Measurements from ENCODE around the gene NUAK1. TPM values are rescaled to one million over a fixed set of nuclear protein-coding genes. Genes with fewer than 3 reads are reported as not detected.

Gene NUAK1
- total and polyA plus RNA-seq, 7 donors: 1.8 to 12.1 (median 5.8) TPM

- Histone ChIP-seq H3K27me3 (no peaks in the 10 kb centered on the region), H3K36me3 (no peaks in the 10 kb centered on the region), H3K4me1 (peaks cover 0 to 39% (median 33%) of the 10 kb centered on the region in 4 donors), H3K27ac (no peak overlapping the region), H3K9me3 (no peaks in the 10 kb centered on the region), H3K4me3 (no peak overlapping the region)
- TF ChIP-seq EP300 (IDR thresholded peaks at IDR 0.05) (no peak), POLR2AphosphoS5 (IDR thresholded peaks at IDR 0.05) (no peak), POLR2A (IDR thresholded peaks at IDR 0.05) (no peak), CTCF (IDR thresholded peaks at IDR 0.05) (no peak)
- intact Hi-C loops (cut with DNase I): no loop called here
- whole genome bisulfite sequencing, 2 donors: 50 to 72% methylated on average over 4 of the region's 4 CpGs
- no peak for DNase-seq
These were observed 32.6 kb downstream of the NUAK1 start for GRCh38 chr12:106106061-106106566.

- Histone ChIP-seq H3K4me1 (peaks cover 0 to 13% (median 6%) of the 10 kb centered on the region in 4 donors), H3K27ac (no peak overlapping the region), H3K4me3 (no peak overlapping the region), H3K36me3 (no peaks in the 10 kb centered on the region), H3K9me3 (no peaks in the 10 kb centered on the region), H3K27me3 (no peaks in the 10 kb centered on the region)
- no peak for DNase-seq
- WGBS, 2 donors: 90 to 93% methylated on average over 5 of the region's 5 CpGs
- intact Hi-C loops (cut with DNase I): no loop called here
- TF ChIP-seq CTCF (IDR thresholded peaks at IDR 0.05) (no peak), EP300 (IDR thresholded peaks at IDR 0.05) (no peak), POLR2A (IDR thresholded peaks at IDR 0.05) (no peak), POLR2AphosphoS5 (IDR thresholded peaks at IDR 0.05) (no peak)
These were observed 37.0 kb downstream of the NUAK1 start for GRCh38 chr12:106101803-106102202.

- intact Hi-C loops (cut with DNase I): no loop called here
- Histone ChIP-seq H3K4me3 (no peak overlapping the region), H3K36me3 (no peaks in the 10 kb centered on the region), H3K27ac (no peak overlapping the region), H3K9me3 (no peaks in the 10 kb centered on the region), H3K4me1 (peaks cover 0 to 3% (median 0%) of the 10 kb centered on the region in 4 donors), H3K27me3 (no peaks in the 10 kb centered on the region)
- TF ChIP-seq POLR2AphosphoS5 (IDR thresholded peaks at IDR 0.05) (no peak), EP300 (IDR thresholded peaks at IDR 0.05) (no peak), CTCF (IDR thresholded peaks at IDR 0.05) (no peak), POLR2A (IDR thresholded peaks at IDR 0.05) (no peak)
- WGBS, 2 donors: 64 to 72% methylated on average over 6 of the region's 6 CpGs
- no peak for DNase-seq
These were observed 40.0 kb downstream of the NUAK1 start for GRCh38 chr12:106098691-106099200.

GRCh38 chr12:106097011-106097410 lies 41.7 kb downstream of the NUAK1 start:
- TF ChIP-seq EP300 (IDR thresholded peaks at IDR 0.05) (no peak), CTCF (IDR thresholded peaks at IDR 0.05) (no peak), POLR2A (IDR thresholded peaks at IDR 0.05) (no peak), POLR2AphosphoS5 (IDR thresholded peaks at IDR 0.05) (no peak)
- intact Hi-C loops (cut with DNase I): no loop called here
- no peak for DNase-seq
- 53 to 77% methylated on average over 2 of the region's 2 CpGs for WGBS, 2 donors
- peak overlapping the region in 1 of 4 donors; percentile 20 for H3K27ac ChIP-seq
- H3K4me3 ChIP-seq: no peak overlapping the region
- no peaks in the 10 kb centered on the region for H3K27me3 ChIP-seq
- H3K4me1 ChIP-seq: peaks cover 0 to 3% (median under 1%) of the 10 kb centered on the region in 4 donors
- H3K9me3 ChIP-seq: no peaks in the 10 kb centered on the region
- no peaks in the 10 kb centered on the region for H3K36me3 ChIP-seq

- intact Hi-C loops (cut with DNase I): no loop called here
These were observed 42.4 kb downstream of the NUAK1 start for GRCh38 chr12:106096376-106096775.

More at GRCh38 chr12:106096376-106096775, 42.4 kb downstream of the NUAK1 start:
- no peak for TF ChIP-seq POLR2A (IDR thresholded peaks at IDR 0.05)
- no peak for TF ChIP-seq EP300 (IDR thresholded peaks at IDR 0.05)
- TF ChIP-seq POLR2AphosphoS5 (IDR thresholded peaks at IDR 0.05): peak in 1 of 4 donors; percentile 31
- TF ChIP-seq CTCF (IDR thresholded peaks at IDR 0.05): no peak
- Histone ChIP-seq H3K4me1 (peaks cover 0 to 7% (median 4%) of the 10 kb centered on the region in 4 donors), H3K36me3 (no peaks in the 10 kb centered on the region), H3K27ac (peak overlapping the region in 1 of 4 donors; percentile 36), H3K9me3 (no peaks in the 10 kb centered on the region), H3K27me3 (no peaks in the 10 kb centered on the region), H3K4me3 (no peak overlapping the region)
- DNase-seq: peak; percentile 82
- 75 to 81% methylated on average over 12 of the region's 12 CpGs for WGBS, 2 donors
